Trophoblast cell (in vitro differentiated cells and primary cell): ENCODE measurements around the gene NALCN.

Experiments used
- DNase-seq, 2 donors: peaks; one replicate each; pipeline ENCODE4 v3.0.0-alpha.2; 2016
- H2AFZ ChIP-seq: 2 replicates; pipeline ENCODE4 v1.6.1; 2013; ENCODE audit warnings: low read length, moderate library complexity, mild to moderate bottlenecking; ENCODE audit not compliant: insufficient read depth, poor library complexity
- H2AK5ac ChIP-seq: 2 replicates; pipeline ENCODE4 v1.6.1; 2013; ENCODE audit warnings: mild to moderate bottlenecking, low read length
- H2BK120ac ChIP-seq: 2 replicates; pipeline ENCODE4 v1.6.1; 2013; ENCODE audit warnings: low read length, mild to moderate bottlenecking, moderate library complexity; ENCODE audit not compliant: insufficient read depth, poor library complexity
- H2BK12ac ChIP-seq: 2 replicates; pipeline ENCODE4 v1.6.1; 2013; ENCODE audit warnings: mild to moderate bottlenecking, low read length, moderate library complexity
- H2BK5ac ChIP-seq: 2 replicates; pipeline ENCODE4 v1.6.1; 2013; ENCODE audit warnings: low read length, low read depth, moderate library complexity, mild to moderate bottlenecking; ENCODE audit not compliant: poor library complexity
- H3K14ac ChIP-seq: 2 replicates; pipeline ENCODE4 v1.6.1; 2013; ENCODE audit warnings: mild to moderate bottlenecking, low read length
- H3K18ac ChIP-seq: 2 replicates; pipeline ENCODE4 v1.6.1; 2013; ENCODE audit warnings: mild to moderate bottlenecking, low read length
- H3K23ac ChIP-seq: 2 replicates; pipeline ENCODE4 v1.6.1; 2013; ENCODE audit warnings: low read length
- H3K27ac ChIP-seq: 2 replicates; pipeline ENCODE4 v1.5.1; 2013; ENCODE audit warnings: low read depth, mild to moderate bottlenecking, inconsistent platforms, low read length, moderate library complexity
- H3K27me3 ChIP-seq: 2 replicates; pipeline ENCODE4 v1.6.1; 2013; ENCODE audit warnings: inconsistent platforms, mild to moderate bottlenecking, low read length, moderate library complexity; ENCODE audit not compliant: insufficient read depth
- H3K36me3 ChIP-seq, 2 experiments: 1 replicate in 1 of 2; 2 replicates in 1 of 2; pipeline ENCODE4 v1.6.1; 2013; ENCODE audit warnings: low read length in 2 of 2, mild to moderate bottlenecking in 2 of 2, moderate library complexity in 1 of 2; ENCODE audit not compliant: insufficient read depth in 2 of 2, control insufficient read depth in 1 of 2
- H3K4ac ChIP-seq: 2 replicates; pipeline ENCODE4 v1.6.1; 2013; ENCODE audit warnings: low read depth, mild to moderate bottlenecking, low read length, moderate library complexity
- H3K4me1 ChIP-seq, 2 experiments: 1 replicate in 1 of 2; 2 replicates in 1 of 2; pipeline ENCODE4 v1.6.1; 2013; ENCODE audit warnings: low read length in 2 of 2, mild to moderate bottlenecking in 2 of 2, moderate library complexity in 1 of 2; ENCODE audit not compliant: insufficient read depth in 2 of 2, control insufficient read depth in 1 of 2
- H3K4me2 ChIP-seq: 2 replicates; pipeline ENCODE4 v1.6.1; 2013; ENCODE audit warnings: inconsistent platforms, mild to moderate bottlenecking, low read length, moderate library complexity
- H3K4me3 ChIP-seq: 2 replicates; pipeline ENCODE4 v1.5.1; 2013; ENCODE audit warnings: mild to moderate bottlenecking, low read depth, low read length, inconsistent platforms
- H3K79me1 ChIP-seq: one replicate; pipeline ENCODE4 v1.6.1; 2013; ENCODE audit warnings: low read length
- H3K79me2 ChIP-seq: 2 replicates; pipeline ENCODE4 v1.6.1; 2013; ENCODE audit warnings: low read length, mild to moderate bottlenecking; ENCODE audit not compliant: control insufficient read depth, insufficient read depth, poor library complexity
- H3K9ac ChIP-seq: 2 replicates; pipeline ENCODE4 v1.6.1; 2013; ENCODE audit warnings: mild to moderate bottlenecking, low read length
- H3K9me3 ChIP-seq: 2 replicates; pipeline ENCODE4 v1.6.1; 2013; ENCODE audit warnings: low read depth, mild to moderate bottlenecking, control low read depth, inconsistent platforms, low read length; ENCODE audit not compliant: insufficient read depth
- H4K12ac ChIP-seq: 2 replicates; pipeline ENCODE4 v1.6.1; 2013; ENCODE audit warnings: low read depth, mild to moderate bottlenecking, low read length, moderate library complexity
- H4K8ac ChIP-seq: 2 replicates; pipeline ENCODE4 v1.6.1; 2013; ENCODE audit warnings: low read depth, mild to moderate bottlenecking, low read length, moderate library complexity
- H4K91ac ChIP-seq: one replicate; pipeline ENCODE4 v1.6.1; 2013; ENCODE audit warnings: low read depth, mild to moderate bottlenecking, low read length, moderate library complexity
- WGBS: extraction: QIAGEN DNeasy Blood & Tissue Kit; methylation state at CpG from one replicate; pipeline ENCODE4 v1.1.7; 2013; ENCODE audit warnings: missing lambda C conversion rate; ENCODE audit not compliant: insufficient read length, insufficient coverage; ENCODE audit errors: extremely low coverage; 5-methylcytosine and 5-hydroxymethylcytosine counted together

Gene NALCN

GRCh38 chr13:101181076-101181685 is 235.1 kb downstream of the NALCN start:
- Histone ChIP-seq H3K4me2 (no peak overlapping the region), H2BK5ac (no peak overlapping the region), H3K27ac (no peak overlapping the region), H2AFZ (no peak overlapping the region), H3K4ac (no peak overlapping the region), H3K18ac (no peak overlapping the region), H3K79me1 (no peaks in the 10 kb centered on the region), H4K91ac (no peak overlapping the region), H4K12ac (no peak overlapping the region), H3K4me1 (peaks cover 0 to 2% of the 10 kb centered on the region in 2 experiments), H2AK5ac (no peak overlapping the region), H3K36me3 (no peaks in the 10 kb centered on the region), H3K9ac (no peak overlapping the region), H3K4me3 (no peak overlapping the region), H2BK12ac (no peak overlapping the region), H3K14ac (no peak overlapping the region), H3K23ac (no peak overlapping the region), H3K9me3 (no peaks in the 10 kb centered on the region), H4K8ac (no peak overlapping the region), H3K27me3 (no peaks in the 10 kb centered on the region), H3K79me2 (no peaks in the 10 kb centered on the region), H2BK120ac (no peak overlapping the region)
- WGBS = no CpG with 5 or more reads among the region's 9 CpGs
- no peak for DNase-seq

- WGBS = no CpG with 5 or more reads among the region's 4 CpGs
- H3K23ac ChIP-seq = no peak overlapping the region
- H3K4me3 ChIP-seq = no peak overlapping the region
These were observed 237.3 kb downstream of the NALCN start for GRCh38 chr13:101179021-101179420.

GRCh38 chr13:101178406-101178805 is 237.9 kb downstream of the NALCN start:
- Histone ChIP-seq H3K27ac (no peak overlapping the region), H4K91ac (no peak overlapping the region), H3K4ac (no peak overlapping the region), H2AFZ (no peak overlapping the region), H3K4me2 (no peak overlapping the region), H3K4me3 (no peak overlapping the region), H2AK5ac (no peak overlapping the region), H3K9me3 (no peaks in the 10 kb centered on the region), H3K9ac (no peak overlapping the region), H3K36me3 (no peaks in the 10 kb centered on the region), H4K8ac (no peak overlapping the region), H4K12ac (no peak overlapping the region), H3K4me1 (peaks cover 0 to 2% of the 10 kb centered on the region in 2 experiments), H3K18ac (no peak overlapping the region), H3K14ac (no peak overlapping the region), H3K27me3 (no peaks in the 10 kb centered on the region), H3K23ac (no peak overlapping the region), H2BK12ac (no peak overlapping the region), H3K79me2 (no peaks in the 10 kb centered on the region), H3K79me1 (no peaks in the 10 kb centered on the region), H2BK5ac (no peak overlapping the region), H2BK120ac (no peak overlapping the region)
- DNase-seq = no peak
- no CpG with 5 or more reads among the region's 4 CpGs for WGBS

More at GRCh38 chr13:101179021-101179420, 237.3 kb downstream of the NALCN start:
- H3K14ac ChIP-seq = no peak overlapping the region
- H2AFZ ChIP-seq = no peak overlapping the region
- no peak overlapping the region for H3K18ac ChIP-seq
- no peaks in the 10 kb centered on the region for H3K79me2 ChIP-seq
- no peak overlapping the region for H4K8ac ChIP-seq
- no peak overlapping the region for H3K4me2 ChIP-seq
- H2BK120ac ChIP-seq = no peak overlapping the region
- no peaks in the 10 kb centered on the region for H3K79me1 ChIP-seq
- no peak overlapping the region for H2BK12ac ChIP-seq
- no peak overlapping the region for H4K12ac ChIP-seq
- no peak overlapping the region for H2BK5ac ChIP-seq
- H3K9me3 ChIP-seq = no peaks in the 10 kb centered on the region
- peaks cover 0 to 2% of the 10 kb centered on the region in 2 experiments for H3K4me1 ChIP-seq
- H3K27me3 ChIP-seq = no peaks in the 10 kb centered on the region
- H3K36me3 ChIP-seq = no peaks in the 10 kb centered on the region
- H3K9ac ChIP-seq = no peak overlapping the region
- no peak overlapping the region for H3K4ac ChIP-seq
- no peak overlapping the region for H2AK5ac ChIP-seq
- no peak for DNase-seq
- no peak overlapping the region for H3K27ac ChIP-seq
- no peak overlapping the region for H4K91ac ChIP-seq

GRCh38 chr13:101170306-101170705 is 246.0 kb downstream of the NALCN start:
- Histone ChIP-seq H3K4me3 (no peak overlapping the region), H3K79me2 (no peaks in the 10 kb centered on the region), H2BK5ac (no peak overlapping the region), H3K4ac (no peak overlapping the region), H2BK12ac (no peak overlapping the region), H2AK5ac (no peak overlapping the region), H3K4me1 (no peaks in the 10 kb centered on the region), H3K9ac (no peak overlapping the region), H4K91ac (no peak overlapping the region), H3K79me1 (no peaks in the 10 kb centered on the region), H2AFZ (no peak overlapping the region), H3K14ac (no peak overlapping the region), H3K18ac (no peak overlapping the region), H3K27ac (no peak overlapping the region), H3K23ac (no peak overlapping the region), H3K4me2 (no peak overlapping the region), H4K8ac (no peak overlapping the region), H4K12ac (no peak overlapping the region), H3K9me3 (no peaks in the 10 kb centered on the region), H3K36me3 (no peaks in the 10 kb centered on the region), H3K27me3 (no peaks in the 10 kb centered on the region), H2BK120ac (no peak overlapping the region)
- no CpG with 5 or more reads among the region's 2 CpGs for WGBS
- no peak for DNase-seq
